Stomach (tissue), 9 donors: ENCODE results near the gene JOSD1. TPM values are rescaled to one million over a fixed set of nuclear protein-coding genes. Genes with fewer than 3 reads are reported as not detected.

Experiments
- DNase-seq, 2 donors: peaks; one replicate each; pipeline versions ENCODE4 v3.0.0 to v3.0.0-alpha.2; 2013 to 2019
- H3K27ac ChIP-seq, 5 donors: fragments of 200-600 bp in 4 of 5; sonication (generic) in 4 of 5; one replicate each; pipeline ENCODE4 v1.5.1; 2013 to 2019; ENCODE audit warnings: mild to moderate bottlenecking in 1 of 5, moderate library complexity in 1 of 5
- H3K27me3 ChIP-seq, 3 donors: fragments of 200-600 bp; sonication (generic); one replicate each; pipeline ENCODE4 v1.5.1; 2017 to 2019; ENCODE audit warnings: mixed run types in 1 of 3
- H3K36me3 ChIP-seq, 4 donors: fragments of 200-600 bp; sonication (generic); 1 replicate in 3 of 4; 2 replicates in 1 of 4; pipeline ENCODE4 v1.5.1; 2016 to 2019
- H3K4me1 ChIP-seq, 4 donors: fragments of 200-600 bp; sonication (generic); one replicate each; pipeline ENCODE4 v1.5.1; 2016 to 2019
- H3K4me3 ChIP-seq, 4 donors: fragments of 200-600 bp; sonication (generic) in 3 of 4; one replicate each; pipeline ENCODE4 v1.5.1; 2016 to 2019; ENCODE audit warnings: mild to moderate bottlenecking in 1 of 4
- H3K9me3 ChIP-seq, 4 donors: fragments of 200-600 bp; sonication (generic); one replicate each; pipeline ENCODE4 v1.5.1; 2016 to 2019
- EP300 ChIP-seq: sonication (generic); formaldehyde crosslinking; IDR thresholded peaks from one replicate; pipeline ENCODE4 v1.6.1; 2017; ENCODE audit warnings: antibody characterized with exemption
- POLR2A ChIP-seq, 4 donors: fragments of 450-650 bp; IDR thresholded peaks; one replicate each; pipeline ENCODE4 v1.6.1; 2016; ENCODE audit warnings: antibody characterized with exemption in 4 of 4, control low read depth in 2 of 4, mild to moderate bottlenecking in 1 of 4, moderate library complexity in 1 of 4
- POLR2AphosphoS5 ChIP-seq, 3 donors: sonication (generic); formaldehyde crosslinking; IDR thresholded peaks; one replicate each; pipeline ENCODE4 v1.6.1; 2016; ENCODE audit warnings: antibody characterized with exemption in 3 of 3
- WGBS, 5 donors: extraction: QIAGEN DNeasy Blood & Tissue Kit in 3 of 5; methylation state at CpG; one replicate each; pipeline versions ENCODE4 v1.1.5 to v1.1.7; 2013 to 2018; 5-methylcytosine and 5-hydroxymethylcytosine counted together
- intact Hi-C: fragments of 100-400 bp; cut with DNase I; formaldehyde crosslinking; loops from one replicate; pipeline ENCODE4 v1.15.1; 2023; ENCODE audit warnings: low total_unique reads
- polyA plus RNA-seq, 3 donors: library from polyadenylated mRNA; stranded (reverse); fragments of 200-250 nt; gene quantifications; one replicate each; pipeline ENCODE4 v1.2.3, GENCODE V29; 2013
- small RNA-seq, 4 donors: library from RNA; depleted of rRNA; stranded (forward); fragments of <200 nt; gene quantifications; one replicate each; pipeline ENCODE3, GENCODE V24; 2016
- total RNA-seq, 5 donors: library from RNA; depleted of rRNA; stranded (reverse); fragments of >200 nt; gene quantifications; one replicate each; pipeline versions ENCODE4 v1.1.0 to v1.2.3, GENCODE V29; 2014 to 2016
- TF ChIP-seq, protein P1 (sequence below), 7 experiments: fragments of 450-650 bp in 4 of 7; fragments of 200-600 bp in 3 of 7; sonication (generic) in 3 of 7; IDR thresholded peaks; one replicate each; pipeline ENCODE4 v1.5.1; 2016 to 2019; ENCODE audit warnings: antibody characterized with exemption in 7 of 7, control low read depth in 2 of 7, mild to moderate bottlenecking in 1 of 7
- donor health status: healthy with polysubstance abuse.
- donor health status: Bipolar disorder and iron deficiency.
- donor health status: healthy.

JOSD1 gene
- total and polyA plus RNA-seq, 8 donors: 17.9 to 66.1 (median 35.7) TPM

- Histone ChIP-seq H3K36me3 (peaks cover 0 to 4% (median 0%) of the 10 kb centered on the region in 4 donors), H3K27ac (no peak overlapping the region), H3K4me1 (no peaks in the 10 kb centered on the region), H3K9me3 (no peaks in the 10 kb centered on the region), H3K27me3 (no peaks in the 10 kb centered on the region), H3K4me3 (no peak overlapping the region)
- WGBS, 5 donors: 62 to 77% (median 66%) methylated on average over 3 of the region's 3 CpGs
- intact Hi-C loops: no loop called here
- TF ChIP-seq, protein P1, sequence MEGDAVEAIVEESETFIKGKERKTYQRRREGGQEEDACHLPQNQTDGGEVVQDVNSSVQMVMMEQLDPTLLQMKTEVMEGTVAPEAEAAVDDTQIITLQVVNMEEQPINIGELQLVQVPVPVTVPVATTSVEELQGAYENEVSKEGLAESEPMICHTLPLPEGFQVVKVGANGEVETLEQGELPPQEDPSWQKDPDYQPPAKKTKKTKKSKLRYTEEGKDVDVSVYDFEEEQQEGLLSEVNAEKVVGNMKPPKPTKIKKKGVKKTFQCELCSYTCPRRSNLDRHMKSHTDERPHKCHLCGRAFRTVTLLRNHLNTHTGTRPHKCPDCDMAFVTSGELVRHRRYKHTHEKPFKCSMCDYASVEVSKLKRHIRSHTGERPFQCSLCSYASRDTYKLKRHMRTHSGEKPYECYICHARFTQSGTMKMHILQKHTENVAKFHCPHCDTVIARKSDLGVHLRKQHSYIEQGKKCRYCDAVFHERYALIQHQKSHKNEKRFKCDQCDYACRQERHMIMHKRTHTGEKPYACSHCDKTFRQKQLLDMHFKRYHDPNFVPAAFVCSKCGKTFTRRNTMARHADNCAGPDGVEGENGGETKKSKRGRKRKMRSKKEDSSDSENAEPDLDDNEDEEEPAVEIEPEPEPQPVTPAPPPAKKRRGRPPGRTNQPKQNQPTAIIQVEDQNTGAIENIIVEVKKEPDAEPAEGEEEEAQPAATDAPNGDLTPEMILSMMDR (IDR thresholded peaks at IDR 0.05): no peak
- DNase-seq: no peak
Observed at GRCh38 chr22:38638728-38639127, 62.0 kb downstream of the JOSD1 start.

- H3K36me3 ChIP-seq: peaks cover 0 to 4% (median 2%) of the 10 kb centered on the region in 4 donors
- TF ChIP-seq POLR2A (IDR thresholded peaks at IDR 0.05) (no peak), EP300 (no peak), POLR2AphosphoS5 (IDR thresholded peaks at IDR 0.05) (no peak)
- TF ChIP-seq, protein P1 (IDR thresholded peaks at IDR 0.05): no peak
- H3K27me3 ChIP-seq: no peaks in the 10 kb centered on the region
- DNase-seq: no peak
- H3K9me3 ChIP-seq: no peaks in the 10 kb centered on the region
- WGBS, 5 donors: 88 to 98% (median 94%) methylated on average over 2 of the region's 2 CpGs
- H3K4me1 ChIP-seq: no peaks in the 10 kb centered on the region
- H3K27ac ChIP-seq: no peak overlapping the region
- H3K4me3 ChIP-seq: no peak overlapping the region
- intact Hi-C loops: no loop called here
Observed at GRCh38 chr22:38638216-38638615, 62.5 kb downstream of the JOSD1 start.

Small RNA genes lying within 50 kb of the gene (small RNA-seq; reads per million reads assigned to genes)
- 0 reads per million in 4 donors for gene AL021707.8

Other genes starting within 250 kb of the JOSD1 start
- gene KCNJ4, start 245.7 kb downstream of the JOSD1 start, total RNA-seq: not detected
- gene KCNJ4, start 245.7 kb downstream of the JOSD1 start, polyA plus RNA-seq: not detected
- gene KDELR3, start 232.8 kb downstream of the JOSD1 start, total RNA-seq: 10 to 100 TPM in 3 of 5 donors, 1 to 10 TPM in 1, not detected in 1; 3.6 to 30.7 (median 11.6) TPM
- gene KDELR3, start 232.8 kb downstream of the JOSD1 start, polyA plus RNA-seq: 10 to 100 TPM in 1 of 3 donors, 1 to 10 TPM in 2; 6.4 to 12.8 (median 6.8) TPM
- 1,000 to 10,000 TPM in 2 of 5 donors, 100 to 1,000 TPM in 3; 485 to 4,611 (median 706) TPM for gene DDX17, start 194.6 kb downstream of the JOSD1 start, total RNA-seq
- 100 to 1,000 TPM in 1 of 3 donors, 10 to 100 TPM in 2; 59.5 to 133 (median 79.3) TPM for gene DDX17, start 194.6 kb downstream of the JOSD1 start, polyA plus RNA-seq
- 10 to 100 TPM in 1 of 5 donors, not detected in 4; 10.1 TPM for gene DMC1, start 130.8 kb downstream of the JOSD1 start, total RNA-seq
- gene DMC1, start 130.8 kb downstream of the JOSD1 start, polyA plus RNA-seq: under 1 TPM; 0.37 to 0.46 (median 0.45) TPM
- 10 to 100 TPM in 1 of 5 donors, 1 to 10 TPM in 2, under 1 TPM in 2; under 0.01 to 39.1 (median 1.2) TPM for gene FAM227A, start 44.6 kb downstream of the JOSD1 start, total RNA-seq
- gene FAM227A, start 44.6 kb downstream of the JOSD1 start, polyA plus RNA-seq: 1 to 10 TPM in 1 of 3 donors, under 1 TPM in 2; 0.23 to 2.0 (median 0.44) TPM
- gene CBY1, start 44.3 kb downstream of the JOSD1 start, total RNA-seq: 10 to 100 TPM in 2 of 5 donors, 1 to 10 TPM in 3; 1.8 to 38.4 (median 9.9) TPM
- gene CBY1, start 44.3 kb downstream of the JOSD1 start, polyA plus RNA-seq: 10 to 100 TPM; 40.9 to 43.6 (median 41.3) TPM
- gene TOMM22, start 19.0 kb downstream of the JOSD1 start, total RNA-seq: 10 to 100 TPM; 22.6 to 66.5 (median 26.1) TPM
- 10 to 100 TPM; 31.5 to 58.2 (median 43.3) TPM for gene TOMM22, start 19.0 kb downstream of the JOSD1 start, polyA plus RNA-seq
- 100 to 1,000 TPM in 1 of 5 donors, 10 to 100 TPM in 4; 23.8 to 199 (median 41.6) TPM for gene GTPBP1, start 5.0 kb upstream of the JOSD1 start, total RNA-seq
- 10 to 100 TPM in 2 of 3 donors, 1 to 10 TPM in 1; 9.2 to 18.6 (median 11.0) TPM for gene GTPBP1, start 5.0 kb upstream of the JOSD1 start, polyA plus RNA-seq
- 100 to 1,000 TPM; 108 to 387 (median 142) TPM for gene SUN2, start 55.1 kb upstream of the JOSD1 start, total RNA-seq
- gene SUN2, start 55.1 kb upstream of the JOSD1 start, polyA plus RNA-seq: 10 to 100 TPM; 25.3 to 51.8 (median 26.4) TPM
- gene DNAL4, start 93.2 kb upstream of the JOSD1 start, total RNA-seq: 10 to 100 TPM in 4 of 5 donors, under 1 TPM in 1; 0.58 to 33.0 (median 11.2) TPM
- 10 to 100 TPM; 15.9 to 22.5 (median 21.4) TPM for gene DNAL4, start 93.2 kb upstream of the JOSD1 start, polyA plus RNA-seq
- gene NPTXR, start 143.1 kb upstream of the JOSD1 start, total RNA-seq: 10 to 100 TPM in 2 of 5 donors, 1 to 10 TPM in 3; 1.2 to 19.6 (median 4.1) TPM
- gene NPTXR, start 143.1 kb upstream of the JOSD1 start, polyA plus RNA-seq: 1 to 10 TPM in 2 of 3 donors, under 1 TPM in 1; 0.46 to 2.4 (median 2.2) TPM
- gene CBX6, start 171.3 kb upstream of the JOSD1 start, total RNA-seq: 10 to 100 TPM; 15.4 to 46.0 (median 32.9) TPM
- gene CBX6, start 171.3 kb upstream of the JOSD1 start, polyA plus RNA-seq: 10 to 100 TPM in 2 of 3 donors, 1 to 10 TPM in 1; 8.9 to 20.3 (median 14.6) TPM